ENCODE measurements around the gene PCBP2.
"Not testable (repeated sequence)": the region's sequence is repeated elsewhere in the genome, so short reads cannot be mapped to it uniquely, and the experiment has no call there.

PCBP2 gene

GRCh38 chr12:53430116-53430515 is 21.8 kb upstream of the PCBP2 start:
- Histone ChIP-seq H3K18ac (ENCODE audit: low read length) (no peak overlapping the region), H4K12ac (ENCODE audit: low read depth, low read length) (no peak overlapping the region), H3K9ac (ENCODE audit: low read length) (no peak overlapping the region), H3K23ac (ENCODE audit: low read length) (no peak overlapping the region), H3K27me3 (ENCODE audit: insufficient read depth, low read length) (no peaks in the 10 kb centered on the region), H3K79me2 (ENCODE audit: control insufficient read depth, insufficient read depth, low read length, poor library complexity) (no peaks in the 10 kb centered on the region), H3K4me3 (ENCODE audit: low read depth, low read length) (no peak overlapping the region), H3K27ac (ENCODE audit: low read depth, low read length) (no peak overlapping the region), H4K8ac (ENCODE audit: low read depth, low read length) (no peak overlapping the region), H2AFZ (ENCODE audit: insufficient read depth, low read length, poor library complexity) (no peak overlapping the region), H3K14ac (ENCODE audit: low read length) (no peak overlapping the region), H3K4me1 (ENCODE audit: control insufficient read depth in 1 of 2, insufficient read depth in 2 of 2, low read length in 2 of 2) (no peaks in the 10 kb centered on the region), H3K79me1 (ENCODE audit: low read length) (no peaks in the 10 kb centered on the region), H2BK120ac (ENCODE audit: insufficient read depth, low read length, poor library complexity) (no peak overlapping the region), H3K4me2 (ENCODE audit: low read length) (no peak overlapping the region), H2BK12ac (ENCODE audit: low read length) (no peak overlapping the region), H3K4ac (ENCODE audit: low read depth, low read length) (no peak overlapping the region), H2BK5ac (ENCODE audit: low read depth, low read length, poor library complexity) (no peak overlapping the region), H3K36me3 (ENCODE audit: control insufficient read depth in 1 of 2, insufficient read depth in 2 of 2, low read length in 2 of 2) (no peaks in the 10 kb centered on the region), H3K9me3 (ENCODE audit: insufficient read depth, low read depth, low read length) (no peaks in the 10 kb centered on the region), H4K91ac (ENCODE audit: low read depth, low read length) (no peak overlapping the region), H2AK5ac (ENCODE audit: low read length) (no peak overlapping the region)
- DNase-seq, result no peak
- no CpG with 5 or more reads among the region's 5 CpGs for WGBS (ENCODE audit: extremely low coverage, insufficient coverage, insufficient read length)

- H3K4me2 ChIP-seq (ENCODE audit: low read length), result no peak overlapping the region
- H2BK5ac ChIP-seq (ENCODE audit: low read depth, low read length, poor library complexity), result no peak overlapping the region
- H2BK120ac ChIP-seq (ENCODE audit: insufficient read depth, low read length, poor library complexity), result no peak overlapping the region
- H3K9ac ChIP-seq (ENCODE audit: low read length), result no peak overlapping the region
- H4K91ac ChIP-seq (ENCODE audit: low read depth, low read length), result no peak overlapping the region
- H3K4me1 ChIP-seq (ENCODE audit: control insufficient read depth in 1 of 2, insufficient read depth in 2 of 2, low read length in 2 of 2), result no peaks in the 10 kb centered on the region
- H3K4me3 ChIP-seq (ENCODE audit: low read depth, low read length), result no peak overlapping the region
- no peak overlapping the region for H4K8ac ChIP-seq (ENCODE audit: low read depth, low read length)
- H3K14ac ChIP-seq (ENCODE audit: low read length), result no peak overlapping the region
- no peak overlapping the region for H3K18ac ChIP-seq (ENCODE audit: low read length)
- H3K23ac ChIP-seq (ENCODE audit: low read length), result no peak overlapping the region
- no peak for DNase-seq
- no peak overlapping the region for H3K27ac ChIP-seq (ENCODE audit: low read depth, low read length)
- no peak overlapping the region for H4K12ac ChIP-seq (ENCODE audit: low read depth, low read length)
- no peak overlapping the region for H3K4ac ChIP-seq (ENCODE audit: low read depth, low read length)
- no peak overlapping the region for H2BK12ac ChIP-seq (ENCODE audit: low read length)
- H3K27me3 ChIP-seq (ENCODE audit: insufficient read depth, low read length), result no peaks in the 10 kb centered on the region
- WGBS (ENCODE audit: extremely low coverage, insufficient coverage, insufficient read length), result no CpG with 5 or more reads among the region's 7 CpGs
- H3K9me3 ChIP-seq (ENCODE audit: insufficient read depth, low read depth, low read length), result no peaks in the 10 kb centered on the region
- H3K79me1 ChIP-seq (ENCODE audit: low read length), result no peaks in the 10 kb centered on the region
- H2AFZ ChIP-seq (ENCODE audit: insufficient read depth, low read length, poor library complexity), result no peak overlapping the region
- no peaks in the 10 kb centered on the region for H3K36me3 ChIP-seq (ENCODE audit: control insufficient read depth in 1 of 2, insufficient read depth in 2 of 2, low read length in 2 of 2)
- no peaks in the 10 kb centered on the region for H3K79me2 ChIP-seq (ENCODE audit: control insufficient read depth, insufficient read depth, low read length, poor library complexity)
- no peak overlapping the region for H2AK5ac ChIP-seq (ENCODE audit: low read length)
Observed at GRCh38 chr12:53431187-53431586, 20.7 kb upstream of the PCBP2 start.

DNA sequence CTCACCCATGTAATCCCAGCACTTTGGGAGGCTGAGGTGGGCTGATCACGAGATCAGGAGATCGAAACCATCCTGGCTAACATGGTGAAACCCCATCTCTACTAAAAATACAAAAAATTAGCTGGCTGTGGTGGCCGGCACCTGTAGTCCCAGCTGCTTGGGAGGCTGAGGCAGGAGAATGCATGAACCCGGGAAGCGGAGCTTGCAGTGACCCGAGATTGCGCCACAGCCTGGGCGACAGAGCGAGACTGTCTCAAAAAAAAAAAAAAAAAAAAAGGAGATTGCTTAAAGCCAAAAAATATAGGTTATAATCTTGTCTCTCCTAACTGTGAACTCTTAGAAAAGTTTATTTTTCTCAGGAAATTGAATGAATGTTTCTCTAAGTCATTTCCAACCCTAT is 16.6 kb upstream of the PCBP2 start:
- not testable (repeated sequence) for H3K9ac ChIP-seq (ENCODE audit: low read length); H3K4me3 ChIP-seq (ENCODE audit: low read depth, low read length); H3K79me2 ChIP-seq (ENCODE audit: control insufficient read depth, insufficient read depth, low read length, poor library complexity); H4K12ac ChIP-seq (ENCODE audit: low read depth, low read length); H3K27ac ChIP-seq (ENCODE audit: low read depth, low read length); H3K14ac ChIP-seq (ENCODE audit: low read length); H3K23ac ChIP-seq (ENCODE audit: low read length); H2AK5ac ChIP-seq (ENCODE audit: low read length); H3K4ac ChIP-seq (ENCODE audit: low read depth, low read length); H2BK5ac ChIP-seq (ENCODE audit: low read depth, low read length, poor library complexity); H4K91ac ChIP-seq (ENCODE audit: low read depth, low read length); H3K27me3 ChIP-seq (ENCODE audit: insufficient read depth, low read length); H3K4me2 ChIP-seq (ENCODE audit: low read length); DNase-seq; H2AFZ ChIP-seq (ENCODE audit: insufficient read depth, low read length, poor library complexity); H3K4me1 ChIP-seq (ENCODE audit: control insufficient read depth in 1 of 2, insufficient read depth in 2 of 2, low read length in 2 of 2); H3K18ac ChIP-seq (ENCODE audit: low read length); H2BK12ac ChIP-seq (ENCODE audit: low read length); H4K8ac ChIP-seq (ENCODE audit: low read depth, low read length); H2BK120ac ChIP-seq (ENCODE audit: insufficient read depth, low read length, poor library complexity); H3K9me3 ChIP-seq (ENCODE audit: insufficient read depth, low read depth, low read length); H3K36me3 ChIP-seq (ENCODE audit: control insufficient read depth in 1 of 2, insufficient read depth in 2 of 2, low read length in 2 of 2); H3K79me1 ChIP-seq (ENCODE audit: low read length)
- no CpG with 5 or more reads among the region's 9 CpGs for WGBS (ENCODE audit: extremely low coverage, insufficient coverage, insufficient read length)

- H3K4me3 ChIP-seq (ENCODE audit: low read depth, low read length); H3K4me1 ChIP-seq (ENCODE audit: control insufficient read depth in 1 of 2, insufficient read depth in 2 of 2, low read length in 2 of 2); H3K18ac ChIP-seq (ENCODE audit: low read length); H4K8ac ChIP-seq (ENCODE audit: low read depth, low read length); H4K91ac ChIP-seq (ENCODE audit: low read depth, low read length); H3K14ac ChIP-seq (ENCODE audit: low read length); H3K79me2 ChIP-seq (ENCODE audit: control insufficient read depth, insufficient read depth, low read length, poor library complexity); H3K27ac ChIP-seq (ENCODE audit: low read depth, low read length); H2BK12ac ChIP-seq (ENCODE audit: low read length); H3K9ac ChIP-seq (ENCODE audit: low read length); DNase-seq; H3K4ac ChIP-seq (ENCODE audit: low read depth, low read length); H2BK120ac ChIP-seq (ENCODE audit: insufficient read depth, low read length, poor library complexity); H3K79me1 ChIP-seq (ENCODE audit: low read length); H3K4me2 ChIP-seq (ENCODE audit: low read length); H2BK5ac ChIP-seq (ENCODE audit: low read depth, low read length, poor library complexity); H3K27me3 ChIP-seq (ENCODE audit: insufficient read depth, low read length); H4K12ac ChIP-seq (ENCODE audit: low read depth, low read length); H3K36me3 ChIP-seq (ENCODE audit: control insufficient read depth in 1 of 2, insufficient read depth in 2 of 2, low read length in 2 of 2); H3K23ac ChIP-seq (ENCODE audit: low read length); H2AK5ac ChIP-seq (ENCODE audit: low read length); H3K9me3 ChIP-seq (ENCODE audit: insufficient read depth, low read depth, low read length); H2AFZ ChIP-seq (ENCODE audit: insufficient read depth, low read length, poor library complexity): not testable (repeated sequence)
Observed at GRCh38 chr12:53439582-53439981, 12.3 kb upstream of the PCBP2 start.

Data from trophoblast cell (in vitro differentiated cells and primary cell).